DND-41 (cell line): ENCODE measurements around the gene TRAF3IP3.

Source experiments
- EZH2 ChIP-seq: IDR thresholded peaks from 3 replicates; pipeline ENCODE4 v1.6.1; 2012; ENCODE audit warnings: borderline replicate concordance, low read depth, mild to moderate bottlenecking, moderate library complexity, low read length, inconsistent platforms; ENCODE audit not compliant: severe bottlenecking
- TF ChIP-seq, protein P1 (sequence below): IDR thresholded peaks from 2 replicates; pipeline ENCODE4 v1.5.1; 2012; ENCODE audit warnings: borderline replicate concordance, low read length, moderate library complexity, mild to moderate bottlenecking; ENCODE audit not compliant: poor library complexity, severe bottlenecking; ENCODE audit errors: extremely low read depth

GRCh38 chr1:209805341-209805781 lies 49.5 kb downstream of the TRAF3IP3 start:
- no peak for TF ChIP-seq EZH2
- TF ChIP-seq, protein P1, sequence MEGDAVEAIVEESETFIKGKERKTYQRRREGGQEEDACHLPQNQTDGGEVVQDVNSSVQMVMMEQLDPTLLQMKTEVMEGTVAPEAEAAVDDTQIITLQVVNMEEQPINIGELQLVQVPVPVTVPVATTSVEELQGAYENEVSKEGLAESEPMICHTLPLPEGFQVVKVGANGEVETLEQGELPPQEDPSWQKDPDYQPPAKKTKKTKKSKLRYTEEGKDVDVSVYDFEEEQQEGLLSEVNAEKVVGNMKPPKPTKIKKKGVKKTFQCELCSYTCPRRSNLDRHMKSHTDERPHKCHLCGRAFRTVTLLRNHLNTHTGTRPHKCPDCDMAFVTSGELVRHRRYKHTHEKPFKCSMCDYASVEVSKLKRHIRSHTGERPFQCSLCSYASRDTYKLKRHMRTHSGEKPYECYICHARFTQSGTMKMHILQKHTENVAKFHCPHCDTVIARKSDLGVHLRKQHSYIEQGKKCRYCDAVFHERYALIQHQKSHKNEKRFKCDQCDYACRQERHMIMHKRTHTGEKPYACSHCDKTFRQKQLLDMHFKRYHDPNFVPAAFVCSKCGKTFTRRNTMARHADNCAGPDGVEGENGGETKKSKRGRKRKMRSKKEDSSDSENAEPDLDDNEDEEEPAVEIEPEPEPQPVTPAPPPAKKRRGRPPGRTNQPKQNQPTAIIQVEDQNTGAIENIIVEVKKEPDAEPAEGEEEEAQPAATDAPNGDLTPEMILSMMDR, result no peak
